ENCODE results near the gene UHRF1. TPM values are rescaled to one million over a fixed set of nuclear protein-coding genes. Genes with fewer than 3 reads are reported as not detected.

Gene UHRF1
- total and polyA plus RNA-seq, 2 of the 13 experiments (the other 11 are each of a cell fraction or from before 2014, with no cell fraction given) = 6.8 to 78.4 TPM

DNA sequence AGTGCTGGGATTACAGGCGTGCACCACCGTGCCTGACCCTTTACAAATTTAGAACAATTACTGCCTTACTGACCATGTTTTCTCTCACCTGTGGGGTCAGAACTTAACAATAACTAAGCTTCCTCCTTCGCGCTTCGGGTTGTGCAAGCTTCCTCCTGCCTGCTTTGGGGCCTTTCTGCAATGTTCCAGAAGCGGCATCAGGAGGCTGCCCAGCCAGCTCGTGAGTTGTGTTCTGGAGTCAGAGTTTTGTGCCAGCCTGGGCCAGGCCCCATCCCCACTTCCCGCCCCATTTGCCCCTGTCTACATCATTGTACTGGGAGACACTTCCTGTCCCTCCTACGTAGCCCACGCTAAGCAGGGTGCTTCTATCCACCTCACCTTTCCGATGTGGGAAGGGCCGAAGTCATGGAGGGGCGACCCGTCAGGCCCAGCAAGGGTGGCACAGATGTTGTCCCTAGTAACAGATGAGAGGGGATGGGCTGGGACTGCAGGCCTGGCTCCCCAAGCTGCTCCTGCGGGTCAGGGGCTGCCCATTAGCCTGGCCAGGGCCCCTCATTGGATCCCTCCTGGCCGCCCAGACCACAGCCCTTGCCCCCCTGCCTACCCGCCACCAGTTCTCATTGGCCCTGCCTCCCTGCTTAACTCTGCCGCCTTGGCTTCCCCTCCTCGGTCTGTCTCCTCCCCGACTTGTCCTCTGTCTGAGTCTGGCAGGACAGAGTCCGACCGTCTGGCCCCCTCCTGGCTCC lies 13.4 kb downstream of the UHRF1 start:
- H3K27me3 ChIP-seq (ENCODE audit: control insufficient read depth in 1 of 2, insufficient read depth in 2 of 2, low read length in 2 of 2) = no peaks in the 10 kb centered on the region
- CTCF ChIA-PET (ENCODE audit: low intra/inter-chr PET ratio, low total read pairs) = no interaction called here
- H3K79me2 ChIP-seq (ENCODE audit: insufficient read depth, low read length) = peaks cover 38% of the 10 kb centered on the region
- DNase-seq (ENCODE audit: low spot score) (no peak), FAIRE-seq (no peak), ATAC-seq (peak; percentile 34)
- H3K4me3 ChIP-seq (replicated peaks in 1 of 3; ENCODE audit: insufficient read depth in 1 of 3, low read depth in 2 of 3, low read length in 3 of 3) = no peak overlapping the region
- H3K4me2 ChIP-seq (ENCODE audit: low read depth, low read length) = no peak overlapping the region
- no peak overlapping the region for H3K9ac ChIP-seq (ENCODE audit: insufficient read depth, low read depth, low read length)
- in situ Hi-C loops (cut with HindIII; ENCODE audit: extremely low pct_ligation_motif_present, low pct_unique_long_range_greater_than_20kb) (no loop called here), intact Hi-C loops (cut with micrococcal nuclease; ENCODE audit: unreplicated experiment) (no loop called here)
- TF ChIP-seq ZNF432 (CRISPR knock-in tag; IDR thresholded peaks at IDR 0.05; ENCODE audit: borderline replicate concordance) (no peak), TOPORS (CRISPR knock-in tag; IDR thresholded peaks at IDR 0.05) (no peak), ZNF430 (CRISPR knock-in tag; IDR thresholded peaks at IDR 0.05) (no peak), PAXIP1 (CRISPR knock-in tag; conservative IDR thresholded peaks at IDR 0.05) (no peak), ZFP62 (CRISPR knock-in tag; IDR thresholded peaks at IDR 0.05) (no peak), NPAS2 (CRISPR knock-in tag; IDR thresholded peaks at IDR 0.05; ENCODE audit: borderline replicate concordance) (no peak), JUN (CRISPR knock-in tag; IDR thresholded peaks at IDR 0.05) (no peak), PAX8 (CRISPR knock-in tag; IDR thresholded peaks at IDR 0.05; ENCODE audit: borderline replicate concordance) (no peak)
- BruUV-seq (replicated peaks) = no TSS peak
- WGBS (ENCODE audit: low lambda C conversion rate) = 97% methylated on average over 13 of the region's 22 CpGs
- peaks cover 3 to 12% of the 10 kb centered on the region in 2 experiments; a peak in 4 of 5 replicates for H3K36me3 ChIP-seq (replicated peaks in 1 of 2; ENCODE audit: control insufficient read depth in 1 of 2, insufficient read depth in 2 of 2, low read length in 2 of 2)
- no peaks in the 10 kb centered on the region; the same call in 1 of the 2 replicates for H4K20me1 ChIP-seq (ENCODE audit: insufficient read depth, low read length)
- POLR2A ChIA-PET = no interaction called here
- H3K27ac ChIP-seq (ENCODE audit: extremely low read length, insufficient read depth, low read length) = no peak overlapping the region
- H2AFZ ChIP-seq (ENCODE audit: low read length) = no peak overlapping the region
- H3K4me1 ChIP-seq (ENCODE audit: insufficient read depth, low read length) = no peaks in the 10 kb centered on the region
- H3K9me3 ChIP-seq (ENCODE audit: low read length) = no peaks in the 10 kb centered on the region
